Ectodermal cell (in vitro differentiated cells): ENCODE data around the gene GLTP.

ENCODE experiments used
- H3K27ac ChIP-seq: 2 replicates; pipeline ENCODE4 v1.7.0; 2013; ENCODE audit warnings: mild to moderate bottlenecking, low read depth, low read length; ENCODE audit not compliant: insufficient read depth, poor library complexity, severe bottlenecking
- H3K27me3 ChIP-seq: 2 replicates; pipeline ENCODE4 v1.7.0; 2013; ENCODE audit warnings: mild to moderate bottlenecking, low read length; ENCODE audit not compliant: insufficient read depth, control insufficient read depth, poor library complexity, severe bottlenecking
- H3K36me3 ChIP-seq: one replicate; pipeline ENCODE4 v1.7.0; 2013; ENCODE audit warnings: low read length; ENCODE audit not compliant: control insufficient read depth, insufficient read depth
- H3K4me1 ChIP-seq: one replicate; pipeline ENCODE4 v1.7.0; 2013; ENCODE audit warnings: low read length; ENCODE audit not compliant: control insufficient read depth, insufficient read depth
- H3K4me3 ChIP-seq: 2 replicates; pipeline ENCODE4 v1.7.0; 2013; ENCODE audit warnings: low read depth, low read length, control low read depth; ENCODE audit not compliant: insufficient read depth
- H3K9me3 ChIP-seq: 2 replicates; pipeline ENCODE4 v1.7.0; 2013; ENCODE audit warnings: mild to moderate bottlenecking, low read length, moderate library complexity; ENCODE audit not compliant: control insufficient read depth
- WGBS, 2 experiments: methylation state at CpG; one replicate each; pipeline ENCODE4 v1.1.7; 2013; ENCODE audit warnings: missing lambda C conversion rate in 2 of 2; 5-methylcytosine and 5-hydroxymethylcytosine counted together

The GLTP gene

GRCh38 chr12:109921982-109922381 lies 41.6 kb upstream of the GLTP start:
- Histone ChIP-seq H3K4me1 (no peaks in the 10 kb centered on the region), H3K9me3 (no peaks in the 10 kb centered on the region), H3K4me3 (no peak overlapping the region), H3K36me3 (peaks cover 4% of the 10 kb centered on the region), H3K27ac (no peak overlapping the region), H3K27me3 (no peaks in the 10 kb centered on the region)
- WGBS, 2 experiments, result 84 to 94% methylated on average over 4 of the region's 4 CpGs

GRCh38 chr12:109920261-109920780 lies 40.0 kb upstream of the GLTP start:
- Histone ChIP-seq H3K9me3 (no peaks in the 10 kb centered on the region), H3K4me3 (no peak overlapping the region), H3K27me3 (no peaks in the 10 kb centered on the region), H3K36me3 (peaks cover 11% of the 10 kb centered on the region), H3K27ac (no peak overlapping the region), H3K4me1 (no peaks in the 10 kb centered on the region)
- WGBS, 2 experiments, result 92% methylated on average over 11 of the region's 11 CpGs

GRCh38 chr12:109919456-109919855 lies 39.1 kb upstream of the GLTP start:
- Histone ChIP-seq H3K36me3 (peaks cover 16% of the 10 kb centered on the region), H3K27me3 (no peaks in the 10 kb centered on the region), H3K9me3 (no peaks in the 10 kb centered on the region), H3K27ac (no peak overlapping the region), H3K4me3 (no peak overlapping the region), H3K4me1 (no peaks in the 10 kb centered on the region)
- 96 to 97% methylated on average over 9 to 10 of the region's 10 CpGs for WGBS, 2 experiments

GRCh38 chr12:109916045-109916444 lies 35.7 kb upstream of the GLTP start:
- 94% methylated on average over 4 of the region's 4 CpGs for WGBS, 2 experiments
- no peak overlapping the region for H3K4me3 ChIP-seq

GRCh38 chr12:109915171-109916040 lies 35.1 kb upstream of the GLTP start:
- H3K4me3 ChIP-seq, result no peak overlapping the region
- no peak overlapping the region for H3K27ac ChIP-seq
- H3K36me3 ChIP-seq, result peaks cover 16% of the 10 kb centered on the region
- no peaks in the 10 kb centered on the region for H3K27me3 ChIP-seq
- 92 to 94% methylated on average over 26 of the region's 26 CpGs for WGBS, 2 experiments
- no peaks in the 10 kb centered on the region for H3K4me1 ChIP-seq
- no peaks in the 10 kb centered on the region for H3K9me3 ChIP-seq

More at GRCh38 chr12:109916045-109916444, 35.7 kb upstream of the GLTP start:
- Histone ChIP-seq H3K36me3 (peaks cover 16% of the 10 kb centered on the region), H3K27ac (no peak overlapping the region), H3K4me1 (no peaks in the 10 kb centered on the region), H3K9me3 (no peaks in the 10 kb centered on the region), H3K27me3 (no peaks in the 10 kb centered on the region)

- no peaks in the 10 kb centered on the region for H3K9me3 ChIP-seq
- no peaks in the 10 kb centered on the region for H3K4me1 ChIP-seq
- H3K36me3 ChIP-seq, result peaks cover 16% of the 10 kb centered on the region
- WGBS, 2 experiments, result 93 to 94% methylated on average over 16 of the region's 16 CpGs
- no peak overlapping the region for H3K4me3 ChIP-seq
- no peak overlapping the region for H3K27ac ChIP-seq
- H3K27me3 ChIP-seq, result no peaks in the 10 kb centered on the region
These were observed 34.1 kb upstream of the GLTP start for GRCh38 chr12:109914461-109914860.

GRCh38 chr12:109912855-109913321 lies 32.5 kb upstream of the GLTP start:
- no peak overlapping the region for H3K4me3 ChIP-seq
- H3K36me3 ChIP-seq, result peaks cover 20% of the 10 kb centered on the region
- WGBS, 2 experiments, result 70 to 76% methylated on average over 12 of the region's 12 CpGs
- H3K27me3 ChIP-seq, result no peaks in the 10 kb centered on the region
- H3K27ac ChIP-seq, result no peak overlapping the region
- H3K4me1 ChIP-seq, result no peaks in the 10 kb centered on the region
- H3K9me3 ChIP-seq, result no peaks in the 10 kb centered on the region

GRCh38 chr12:109910969-109911348 lies 30.6 kb upstream of the GLTP start:
- 62 to 68% methylated on average over 12 of the region's 12 CpGs for WGBS, 2 experiments
- Histone ChIP-seq H3K9me3 (no peaks in the 10 kb centered on the region), H3K27ac (no peak overlapping the region), H3K4me3 (no peak overlapping the region), H3K36me3 (peaks cover 38% of the 10 kb centered on the region), H3K4me1 (no peaks in the 10 kb centered on the region), H3K27me3 (no peaks in the 10 kb centered on the region)

GRCh38 chr12:109910254-109910968 lies 30.1 kb upstream of the GLTP start:
- H3K27me3 ChIP-seq, result no peaks in the 10 kb centered on the region
- H3K4me1 ChIP-seq, result no peaks in the 10 kb centered on the region
- no peaks in the 10 kb centered on the region for H3K9me3 ChIP-seq
- peaks cover 38% of the 10 kb centered on the region for H3K36me3 ChIP-seq
- H3K4me3 ChIP-seq, result no peak overlapping the region
- no peak overlapping the region for H3K27ac ChIP-seq
- WGBS, 2 experiments, result 78 to 87% methylated on average over 8 of the region's 8 CpGs

GRCh38 chr12:109905301-109905700 lies 25.0 kb upstream of the GLTP start:
- H3K36me3 ChIP-seq, result peaks cover 49% of the 10 kb centered on the region
- no peak overlapping the region for H3K4me3 ChIP-seq
- no peak overlapping the region for H3K27ac ChIP-seq
- H3K9me3 ChIP-seq, result no peaks in the 10 kb centered on the region
- no peaks in the 10 kb centered on the region for H3K27me3 ChIP-seq
- peaks cover 9% of the 10 kb centered on the region for H3K4me1 ChIP-seq
- WGBS, 2 experiments, result 95 to 97% methylated on average over 10 of the region's 10 CpGs
